Measurements from ENCODE around the gene CNTN4. TPM values are rescaled to one million over a fixed set of nuclear protein-coding genes. Genes with fewer than 3 reads are reported as not detected.

CNTN4 gene
- total RNA-seq, 1 donor from 2014 or later: not detected

DNA sequence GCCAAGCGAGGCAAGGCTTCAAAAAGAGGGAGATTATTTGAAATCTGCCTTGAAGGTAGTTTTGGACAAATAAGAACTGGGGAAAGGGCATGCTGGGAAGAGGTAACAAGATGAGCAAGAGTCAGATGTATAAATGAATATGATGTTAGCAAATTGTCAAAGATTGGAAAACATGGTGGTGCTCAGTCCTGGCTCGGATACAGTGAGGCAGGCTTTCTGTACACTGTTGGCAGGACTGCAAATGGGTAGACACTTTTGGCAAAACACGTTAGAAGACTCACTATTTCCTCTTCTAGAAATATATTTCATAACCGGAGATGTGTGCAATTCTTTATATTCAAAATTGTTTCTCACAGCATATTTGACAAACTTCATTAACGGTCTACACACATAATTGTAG, 581.6 kb downstream of the CNTN4 start:
- no peak for DNase-seq (ENCODE audit: low read depth in 2 of 2)

DNA sequence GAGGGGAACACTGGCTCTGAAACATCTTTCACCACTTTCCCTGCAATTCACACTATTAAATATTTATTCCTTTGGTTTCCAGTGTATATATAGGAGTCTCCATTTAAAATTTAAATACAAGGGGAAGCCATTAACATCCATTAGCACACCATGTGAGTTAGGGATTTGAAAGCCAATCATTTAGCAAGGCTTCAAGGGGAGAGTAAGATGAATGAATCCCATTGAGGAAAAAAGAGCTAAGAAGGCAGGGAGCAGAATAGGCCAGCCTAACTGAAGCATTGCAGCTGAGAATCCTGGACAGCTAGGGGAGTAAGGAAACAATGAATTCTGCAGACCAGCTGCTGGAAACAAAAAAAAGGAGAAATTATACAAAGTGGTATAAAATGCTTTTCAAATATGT, 585.4 kb downstream of the CNTN4 start:
- no peak for DNase-seq (ENCODE audit: low read depth in 2 of 2)

DNA sequence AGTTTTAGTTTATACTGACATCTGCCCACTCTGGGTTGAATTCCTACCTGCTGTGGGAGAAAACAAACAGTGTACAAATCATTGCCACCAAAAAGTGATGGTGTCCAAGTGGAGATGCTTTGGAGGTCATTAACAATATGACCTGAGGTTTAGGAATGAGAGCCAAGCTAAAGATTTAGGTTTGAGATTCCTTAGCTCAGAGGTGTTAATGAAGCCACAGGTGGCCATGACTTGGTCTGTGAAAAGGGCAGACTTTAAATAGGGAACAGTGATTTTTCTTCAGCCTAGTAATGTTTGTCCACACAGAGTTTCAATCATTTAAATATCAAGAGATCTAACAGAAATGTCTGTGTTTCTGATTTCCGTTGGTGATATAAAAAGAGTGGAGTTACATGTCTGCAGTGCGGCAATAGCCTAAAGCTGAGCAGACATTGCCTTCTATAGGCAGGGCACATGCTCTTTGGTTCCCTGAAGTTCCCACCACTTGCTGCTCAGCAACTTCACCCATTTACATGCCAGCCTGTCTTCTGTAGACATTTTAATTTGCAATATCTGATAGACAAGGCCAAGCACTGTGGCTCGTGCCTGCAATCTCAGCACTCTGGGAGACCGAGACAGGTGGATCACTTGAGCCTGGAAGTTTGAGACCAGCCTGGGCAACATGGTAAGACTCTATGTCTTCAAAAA, 588.3 kb downstream of the CNTN4 start:
- no peak for DNase-seq (ENCODE audit: low read depth in 2 of 2)

DNA sequence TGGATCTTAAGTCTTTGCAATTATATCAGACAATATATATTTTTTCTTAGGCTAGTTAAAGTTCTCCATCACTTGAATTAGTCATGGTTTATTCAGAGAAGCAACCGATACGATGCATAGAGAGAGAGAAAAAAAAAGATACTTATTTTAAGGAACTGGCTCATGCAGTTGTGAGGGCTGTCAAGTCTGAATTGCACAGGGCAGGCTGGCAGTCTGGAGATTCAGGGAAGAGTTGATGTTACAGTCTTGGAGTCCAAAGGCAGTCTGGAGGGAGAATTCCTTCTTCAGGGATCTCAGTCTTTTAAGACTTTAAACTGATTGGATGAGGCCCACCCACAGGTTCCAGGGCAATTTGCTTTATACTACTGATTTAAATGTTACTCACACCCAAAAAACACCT, 598.9 kb downstream of the CNTN4 start:
- no peak for DNase-seq (ENCODE audit: low read depth in 2 of 2)

DNA sequence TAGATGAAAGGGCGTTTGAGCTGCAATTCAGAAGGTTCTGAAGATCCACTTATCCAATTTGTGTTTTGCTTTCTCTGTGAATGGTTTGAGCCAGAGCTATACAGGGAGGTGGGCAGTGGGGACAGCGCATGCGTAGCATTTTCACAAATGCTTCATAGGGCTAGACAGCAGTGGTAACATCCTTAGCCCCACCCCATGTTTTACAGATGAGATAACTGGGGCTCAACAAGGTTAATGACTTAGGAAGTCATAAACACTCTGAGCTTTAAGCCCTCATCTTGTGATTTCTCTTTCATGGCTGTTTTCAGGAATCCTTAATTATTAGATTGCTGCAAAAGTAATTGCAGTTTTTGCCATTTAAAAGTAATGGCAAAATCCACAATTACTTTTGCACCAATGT, 602.8 kb downstream of the CNTN4 start:
- DNase-seq (ENCODE audit: low read depth in 2 of 2): no peak

DNA sequence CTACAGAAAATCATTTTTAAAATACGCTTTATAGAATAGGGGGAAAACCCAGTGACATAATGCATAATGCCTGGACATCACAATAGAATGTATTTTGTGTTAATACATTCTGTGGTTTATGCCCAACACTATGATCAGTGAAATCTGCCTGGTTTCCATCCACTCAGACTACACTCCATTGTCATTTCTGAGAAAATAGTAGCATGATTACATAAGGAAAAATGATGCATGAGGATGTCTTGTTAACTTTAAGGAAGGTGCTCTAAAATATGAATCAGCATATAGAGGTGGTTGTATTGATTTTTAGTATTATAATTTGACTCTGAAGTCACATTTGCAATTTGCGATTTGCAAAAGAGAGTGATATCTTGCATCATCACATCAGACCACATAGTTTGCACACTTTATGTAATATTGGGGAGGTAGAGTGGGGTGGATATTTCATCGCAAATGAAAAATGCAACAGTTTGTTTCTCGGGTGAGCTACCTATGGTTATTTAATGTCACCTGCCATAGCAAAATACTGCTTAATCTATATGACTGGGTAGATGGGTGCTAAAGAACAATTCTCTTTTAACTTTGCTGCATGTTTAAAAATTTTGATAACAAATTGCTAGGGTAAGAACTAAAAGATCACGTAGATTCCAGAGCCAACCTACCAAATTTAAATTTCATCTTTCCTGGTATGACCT, 607.6 kb downstream of the CNTN4 start:
- DNase-seq (ENCODE audit: low read depth in 2 of 2): no peak

DNA sequence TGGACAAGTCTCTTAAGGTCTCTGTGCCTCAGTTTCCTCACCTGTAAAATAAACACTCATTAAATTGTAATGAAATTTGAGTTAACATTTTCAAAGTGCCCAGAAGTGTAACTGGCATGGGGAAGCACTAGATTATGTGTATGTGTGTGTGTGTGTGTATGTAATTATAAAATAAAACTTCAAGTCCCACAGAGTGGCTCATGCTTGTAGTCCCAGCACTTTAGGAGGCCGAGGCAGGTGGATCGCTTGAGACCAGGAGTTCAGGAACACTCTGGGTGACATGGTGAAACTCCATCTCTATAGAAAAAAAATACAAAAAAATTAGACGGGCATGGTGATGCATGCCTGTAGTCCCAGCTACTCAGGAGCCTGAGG, 608.2 kb downstream of the CNTN4 start:
- DNase-seq (ENCODE audit: low read depth in 2 of 2): no peak

DNA sequence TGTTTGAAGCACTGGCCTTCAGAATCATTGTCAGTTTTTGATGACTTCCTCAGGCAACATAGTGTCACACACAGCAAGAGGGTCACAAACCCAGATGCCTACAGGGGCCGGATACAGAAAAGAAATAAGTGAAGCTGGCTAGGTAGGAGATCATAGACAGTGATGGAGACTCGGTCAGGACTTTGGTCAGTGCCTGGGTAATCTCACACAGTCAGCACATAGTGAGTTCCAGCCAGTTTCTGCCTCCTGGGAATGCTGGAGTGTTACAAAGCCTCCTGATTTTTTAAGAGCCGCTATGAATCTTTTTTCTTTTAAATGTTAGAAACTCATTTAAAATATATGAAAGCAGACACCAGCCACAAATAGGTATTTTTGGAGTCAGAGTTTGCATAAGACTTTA, 612.4 kb downstream of the CNTN4 start:
- no peak for DNase-seq (ENCODE audit: low read depth in 2 of 2)

DNA sequence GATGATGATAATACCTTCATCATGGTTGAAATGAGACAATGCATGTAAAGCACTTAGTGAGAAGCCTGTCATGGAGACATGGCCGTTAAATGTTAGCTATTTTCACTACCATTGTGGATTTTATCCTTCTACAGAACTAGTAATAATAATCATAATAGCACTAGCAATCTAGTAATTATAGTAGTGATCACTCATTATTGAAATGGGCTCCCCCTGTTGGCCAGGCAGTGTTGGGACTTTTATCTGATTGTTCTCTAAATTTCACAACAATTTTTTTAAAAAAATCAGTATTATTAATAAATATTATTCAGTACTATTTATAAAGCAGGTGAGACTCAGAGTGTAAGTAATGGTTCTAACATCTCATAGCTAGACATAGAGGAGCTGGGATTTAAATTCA, 615.3 kb downstream of the CNTN4 start:
- DNase-seq (ENCODE audit: low read depth in 2 of 2): no peak

DNA sequence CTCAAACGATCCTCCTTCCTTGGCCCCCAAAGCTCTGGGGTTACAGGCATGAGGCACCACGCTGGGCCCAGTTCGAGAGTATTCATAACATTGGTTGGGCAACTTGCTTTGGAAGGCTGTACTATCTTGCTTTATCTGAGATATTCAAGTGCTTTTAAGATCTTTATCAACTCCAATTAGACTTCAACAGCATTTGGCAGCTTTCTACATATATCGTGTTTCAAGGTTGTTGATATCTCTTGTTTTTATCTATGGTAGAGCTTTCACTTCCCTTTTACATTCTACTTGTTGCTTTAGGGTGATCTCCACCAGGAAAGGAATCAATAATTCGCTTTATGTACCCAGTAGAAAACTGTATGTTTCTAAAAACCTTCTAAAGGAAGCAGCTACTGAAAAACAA, 616.2 kb downstream of the CNTN4 start:
- DNase-seq (ENCODE audit: low read depth in 2 of 2): no peak

DNA sequence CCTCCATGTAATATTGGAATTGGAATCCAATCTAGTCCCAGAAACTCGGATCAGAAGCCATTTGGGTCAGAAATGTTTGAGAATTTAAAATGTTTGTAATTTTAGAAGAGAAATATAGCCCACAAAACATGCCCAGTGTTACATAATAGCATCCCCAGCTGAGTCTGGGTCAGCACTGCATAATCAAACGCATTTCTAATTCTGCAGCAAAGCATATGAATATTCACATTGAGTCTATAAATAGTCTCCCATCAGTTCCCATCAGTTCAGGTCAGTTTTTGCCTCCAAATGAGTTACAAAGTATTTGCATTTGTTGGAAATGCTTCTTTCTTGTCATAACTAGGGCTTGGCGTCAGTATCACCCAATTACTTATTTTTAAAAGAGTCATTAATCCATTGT, 628.4 kb downstream of the CNTN4 start:
- DNase-seq (ENCODE audit: low read depth in 2 of 2): no peak

DNA sequence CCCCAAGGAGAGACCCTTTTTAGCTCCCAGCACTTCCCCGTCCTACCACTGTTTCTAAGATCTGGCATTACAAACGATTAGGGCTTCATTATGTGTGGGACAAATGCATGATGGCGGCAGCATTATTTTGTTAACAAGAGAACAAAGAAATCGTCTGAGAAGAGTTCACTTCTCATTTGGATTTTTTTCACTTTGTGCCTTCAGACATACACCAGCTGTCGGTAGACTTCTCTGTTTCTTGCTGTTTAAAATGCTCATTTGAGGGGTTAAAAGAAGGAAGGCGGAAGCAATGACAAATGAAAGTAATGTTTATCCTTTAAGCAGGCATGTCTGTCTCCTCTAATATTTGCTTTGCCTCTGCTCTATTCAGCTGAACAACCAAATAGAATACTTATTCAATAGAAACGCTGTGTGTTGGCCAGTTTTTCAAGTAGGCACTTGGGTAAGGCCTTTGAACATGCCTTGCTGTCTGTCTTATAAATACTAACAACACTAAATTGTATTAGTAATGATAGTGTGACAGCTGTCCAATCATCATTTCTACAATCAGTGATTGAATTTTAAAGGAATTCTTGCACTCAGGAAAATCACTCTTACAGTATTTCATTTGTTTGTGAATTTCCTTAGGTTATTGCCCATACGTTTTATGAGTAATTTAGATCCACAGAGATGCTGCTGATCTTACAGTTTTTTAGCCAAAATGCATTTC, 629.1 kb downstream of the CNTN4 start:
- no peak for DNase-seq (ENCODE audit: low read depth in 2 of 2)

DNA sequence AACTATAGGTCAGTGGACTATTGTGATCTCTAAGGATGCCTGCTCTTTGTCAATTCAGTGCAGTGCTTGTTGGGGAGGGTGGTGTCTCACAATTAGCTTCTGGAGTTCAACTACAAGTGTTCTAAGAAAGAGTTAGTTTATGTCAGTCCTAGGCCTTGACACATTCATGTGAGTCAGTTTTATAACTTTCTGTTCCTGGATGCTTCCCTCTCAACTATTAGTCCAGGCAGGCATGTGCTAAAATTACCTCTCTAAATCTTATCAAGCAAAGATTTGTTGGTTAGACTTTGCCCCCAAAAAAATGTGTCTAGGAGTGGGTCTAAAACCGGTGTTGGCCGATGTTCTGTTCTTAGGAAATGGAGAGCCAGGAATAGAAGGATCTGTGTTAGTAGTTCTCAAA, 633.2 kb downstream of the CNTN4 start:
- DNase-seq (ENCODE audit: low read depth in 2 of 2): no peak

DNA sequence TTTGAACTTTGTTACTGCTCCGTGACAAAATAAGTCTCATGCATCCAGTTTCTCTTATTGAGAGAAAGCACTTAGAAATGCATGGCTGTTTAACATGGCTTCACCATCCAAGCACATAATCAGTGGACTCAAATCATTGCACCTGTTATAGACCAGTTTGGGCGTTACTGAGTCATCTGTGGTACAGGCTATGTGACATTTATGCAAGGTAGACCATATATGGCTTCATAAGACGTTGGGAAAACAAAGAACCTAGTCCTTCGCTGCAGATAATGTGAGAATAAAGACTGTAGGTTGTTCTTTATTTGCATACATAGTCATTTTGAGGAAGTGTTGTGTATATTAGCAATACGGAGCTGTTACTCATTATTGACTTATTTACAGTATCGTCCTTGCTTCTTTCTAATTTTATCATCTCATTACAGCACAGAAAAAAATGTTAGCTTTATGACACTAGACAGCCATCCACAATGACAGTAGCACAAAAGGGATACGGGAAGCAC, 636.8 kb downstream of the CNTN4 start:
- DNase-seq (ENCODE audit: low read depth in 2 of 2): no peak

DNA sequence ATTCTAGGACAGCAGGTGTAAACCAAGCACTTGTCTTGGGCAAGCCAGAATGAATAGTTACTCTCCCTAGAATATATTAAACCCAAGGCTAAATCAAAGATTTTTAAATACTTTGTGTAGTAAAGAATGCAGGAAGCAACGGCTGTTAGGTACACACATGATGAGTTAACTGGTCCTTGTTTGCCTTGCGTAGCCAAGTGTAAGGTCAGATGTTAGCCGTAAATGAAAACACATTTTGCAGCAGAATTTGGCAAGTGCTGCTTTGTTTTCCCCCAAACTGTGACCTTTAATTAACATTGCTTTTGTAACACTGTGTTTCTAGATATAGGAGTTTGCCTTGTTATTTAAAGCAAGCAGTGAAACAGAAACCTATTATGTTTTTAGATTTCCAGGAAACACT, 642.9 kb downstream of the CNTN4 start:
- no peak for DNase-seq (ENCODE audit: low read depth in 2 of 2)

DNA sequence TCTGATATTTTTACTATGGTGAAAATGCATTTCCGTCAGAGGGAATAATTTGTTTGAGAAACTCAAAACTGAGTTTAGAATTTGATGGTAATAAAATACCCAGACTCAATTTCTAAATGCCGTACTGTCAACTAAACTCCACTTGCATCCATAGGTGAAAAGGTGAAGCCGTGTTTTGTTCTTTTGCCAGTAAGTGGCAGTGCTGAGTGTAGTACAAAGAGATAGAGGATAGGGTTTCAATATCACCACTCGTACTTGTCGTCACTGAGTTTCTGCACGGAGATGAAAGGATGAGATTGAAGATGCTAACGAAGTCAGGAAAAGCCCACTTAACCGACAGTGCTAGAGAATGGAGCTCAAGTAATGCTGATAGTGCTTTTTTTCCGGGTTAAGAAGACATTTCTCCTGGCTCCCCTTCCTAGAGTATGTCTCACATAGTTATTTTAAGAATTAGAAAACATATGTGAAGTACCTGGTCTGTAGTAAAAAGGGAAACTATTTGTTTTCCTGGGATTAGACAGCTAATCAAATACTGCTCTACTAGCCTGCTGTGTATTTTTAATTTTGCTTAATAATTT, 666.4 kb downstream of the CNTN4 start:
- no peak for DNase-seq (ENCODE audit: low read depth in 2 of 2)

DNA sequence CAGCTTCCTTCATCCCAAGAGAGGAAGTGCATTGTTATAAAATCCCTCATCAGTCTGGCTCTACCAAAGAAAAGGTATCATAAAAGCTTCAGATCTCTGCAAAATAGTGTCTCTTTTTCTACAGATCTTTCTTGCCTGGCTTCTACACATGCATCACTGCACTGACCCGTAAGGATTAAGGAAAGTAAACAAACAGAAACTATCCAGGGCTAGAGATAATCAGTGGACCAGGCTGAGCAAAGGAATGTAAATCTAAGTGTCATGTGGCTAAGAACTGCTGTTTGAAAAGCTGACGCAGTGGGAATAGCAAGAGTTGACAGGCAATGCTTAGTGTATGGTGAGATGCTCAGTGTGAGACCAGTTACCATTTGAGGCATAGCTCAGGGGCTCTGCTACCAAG, 671.8 kb downstream of the CNTN4 start:
- DNase-seq (ENCODE audit: low read depth in 2 of 2): no peak

DNA sequence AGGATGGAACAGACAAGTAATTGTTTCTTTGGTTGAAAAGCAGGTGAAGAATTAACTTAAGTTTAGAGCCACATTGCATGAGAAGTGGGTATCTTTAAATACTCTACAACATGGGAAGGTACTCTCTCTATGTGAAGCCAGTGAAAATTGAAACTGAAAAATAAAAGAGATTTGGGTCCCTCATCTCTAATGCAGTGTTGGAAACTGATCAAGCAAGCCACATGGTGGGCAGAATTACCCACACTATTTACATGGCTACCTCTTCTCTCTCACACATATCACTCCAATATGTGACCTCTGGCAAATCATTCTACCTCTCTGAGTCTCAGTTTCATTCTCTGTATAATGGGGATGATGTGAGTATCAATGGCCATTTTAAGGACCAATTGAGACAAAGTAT, 672.5 kb downstream of the CNTN4 start:
- no peak for DNase-seq (ENCODE audit: low read depth in 2 of 2)

DNA sequence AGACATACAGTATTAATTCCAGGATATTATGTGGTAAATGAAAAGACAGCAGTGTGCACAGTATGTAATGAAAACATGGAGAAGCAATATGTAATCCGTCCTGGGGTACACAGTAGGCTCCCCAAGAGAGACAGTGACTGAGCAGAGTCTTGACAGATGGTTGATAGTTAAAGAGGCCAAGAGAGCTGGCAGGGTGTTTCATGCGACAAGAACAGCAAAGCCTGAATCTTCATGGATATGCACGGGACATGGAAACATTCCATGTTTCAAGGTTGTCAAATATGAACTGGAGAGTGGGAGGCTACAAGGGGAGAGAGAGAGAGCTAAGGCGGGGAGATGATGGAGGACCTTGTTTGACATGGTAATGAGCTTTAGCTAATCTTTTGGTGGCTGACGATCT, 673.1 kb downstream of the CNTN4 start:
- no peak for DNase-seq (ENCODE audit: low read depth in 2 of 2)

DNA sequence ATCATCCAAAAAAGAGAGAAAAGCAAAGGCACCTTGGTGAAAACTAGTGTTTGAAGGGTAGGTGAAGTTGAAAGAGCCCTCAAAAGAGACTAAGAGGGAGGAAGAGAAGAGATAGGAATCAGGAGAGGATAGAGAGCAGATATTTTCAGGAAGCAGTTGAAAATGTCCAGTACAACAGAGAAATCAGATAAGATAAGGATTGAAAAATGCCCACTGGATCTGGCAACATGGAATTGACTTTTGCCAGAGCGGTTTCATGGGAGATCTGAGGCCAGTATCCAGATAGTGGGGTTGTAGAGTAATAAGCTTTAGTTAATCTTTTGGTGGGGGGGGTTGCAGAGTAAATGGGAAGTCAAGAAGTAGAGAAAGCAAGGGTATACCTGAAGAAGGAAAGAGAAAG, 674.1 kb downstream of the CNTN4 start:
- DNase-seq (ENCODE audit: low read depth in 2 of 2): no peak

DNA sequence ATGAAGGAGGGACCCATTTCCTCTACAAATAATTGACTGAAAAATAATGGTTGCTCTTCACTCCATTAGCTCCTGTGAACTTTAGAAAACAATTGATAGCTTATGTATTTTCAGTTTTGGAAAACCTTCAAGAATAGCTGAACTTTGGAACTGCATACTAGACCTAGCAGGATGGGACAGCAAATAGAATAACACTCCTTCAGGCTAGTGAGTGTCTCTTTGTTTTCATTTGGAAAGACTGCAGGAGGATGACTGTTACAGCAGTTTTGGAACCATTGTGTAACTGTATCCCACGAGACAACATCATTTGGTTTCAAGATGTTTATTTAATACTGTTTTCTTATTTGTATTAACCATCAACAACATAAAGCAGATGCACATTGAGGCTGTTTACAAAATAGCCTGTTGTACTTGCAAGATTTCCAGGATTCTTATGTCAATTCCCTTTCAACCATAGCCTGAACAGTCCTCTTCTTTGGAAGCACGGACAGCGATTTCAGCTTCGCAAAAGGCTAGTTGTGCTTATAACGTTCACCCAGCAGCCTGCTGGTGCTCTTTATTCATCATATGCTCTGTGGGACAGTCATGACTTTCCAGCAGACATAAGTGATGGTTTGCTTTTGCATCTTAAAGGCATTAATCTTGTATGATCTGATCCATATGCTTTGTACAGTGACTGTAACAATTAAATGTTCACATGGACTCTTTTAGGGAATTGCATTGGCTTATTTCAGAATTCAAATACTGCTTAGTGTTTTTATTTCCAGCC, 676.0 kb downstream of the CNTN4 start:
- no peak for DNase-seq (ENCODE audit: low read depth in 2 of 2)

DNA sequence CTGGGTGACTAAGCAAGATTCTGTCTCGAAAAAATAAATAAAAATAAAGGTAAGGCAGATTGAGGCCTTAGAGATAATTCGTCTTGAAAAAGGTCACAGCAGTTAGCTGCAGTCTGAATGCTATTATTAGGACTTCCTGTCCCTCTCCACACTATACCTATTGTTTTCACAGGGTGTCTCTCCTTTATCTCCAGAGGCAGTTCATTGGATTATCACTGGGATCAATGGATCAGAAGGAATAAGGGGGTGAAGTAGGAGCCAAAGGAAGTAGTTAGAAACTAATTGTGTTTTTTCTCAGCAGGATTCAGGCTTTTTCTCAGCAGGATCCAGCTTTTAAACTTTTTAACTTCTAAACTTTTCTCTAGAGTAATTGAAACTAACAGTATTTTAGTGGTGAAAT, 684.6 kb downstream of the CNTN4 start:
- no peak for DNase-seq (ENCODE audit: low read depth in 2 of 2)
